ENCODE measurements around the gene UST.

DNA sequence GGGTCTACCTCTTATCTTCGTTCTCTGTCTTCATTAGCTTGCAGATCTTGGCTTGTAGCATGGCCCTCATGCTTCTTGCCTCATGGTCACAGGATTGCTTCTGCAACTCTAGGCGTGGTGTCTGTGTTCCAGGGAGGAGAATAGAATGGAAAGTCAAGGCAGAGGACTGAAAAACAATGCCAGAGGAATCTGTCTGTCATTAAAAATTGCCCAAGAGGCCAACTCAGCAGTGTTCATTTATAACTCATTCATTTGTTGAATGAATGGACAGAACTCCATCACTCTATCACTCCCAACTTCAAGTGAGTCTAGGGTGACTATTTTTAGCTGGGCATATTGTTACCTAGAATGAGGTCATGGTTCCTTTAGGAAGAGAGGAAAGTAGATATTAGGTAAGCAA is 179.6 kb downstream of the UST start:
- TF ChIP-seq, protein P1, sequence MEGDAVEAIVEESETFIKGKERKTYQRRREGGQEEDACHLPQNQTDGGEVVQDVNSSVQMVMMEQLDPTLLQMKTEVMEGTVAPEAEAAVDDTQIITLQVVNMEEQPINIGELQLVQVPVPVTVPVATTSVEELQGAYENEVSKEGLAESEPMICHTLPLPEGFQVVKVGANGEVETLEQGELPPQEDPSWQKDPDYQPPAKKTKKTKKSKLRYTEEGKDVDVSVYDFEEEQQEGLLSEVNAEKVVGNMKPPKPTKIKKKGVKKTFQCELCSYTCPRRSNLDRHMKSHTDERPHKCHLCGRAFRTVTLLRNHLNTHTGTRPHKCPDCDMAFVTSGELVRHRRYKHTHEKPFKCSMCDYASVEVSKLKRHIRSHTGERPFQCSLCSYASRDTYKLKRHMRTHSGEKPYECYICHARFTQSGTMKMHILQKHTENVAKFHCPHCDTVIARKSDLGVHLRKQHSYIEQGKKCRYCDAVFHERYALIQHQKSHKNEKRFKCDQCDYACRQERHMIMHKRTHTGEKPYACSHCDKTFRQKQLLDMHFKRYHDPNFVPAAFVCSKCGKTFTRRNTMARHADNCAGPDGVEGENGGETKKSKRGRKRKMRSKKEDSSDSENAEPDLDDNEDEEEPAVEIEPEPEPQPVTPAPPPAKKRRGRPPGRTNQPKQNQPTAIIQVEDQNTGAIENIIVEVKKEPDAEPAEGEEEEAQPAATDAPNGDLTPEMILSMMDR (IDR thresholded peaks at IDR 0.05): no peak
- TF ChIP-seq POLR2A (IDR thresholded peaks at IDR 0.05) (no peak), EP300 (IDR thresholded peaks at IDR 0.05) (no peak)
